Measurements from ENCODE around the gene PEX1.
A peak's percentile ranks its signal among the peaks of the same experiment; 100 is the strongest.

The PEX1 gene

GRCh38 chr7:92464515-92464914, 63.8 kb downstream of the PEX1 start:
- TF ChIP-seq CTCF (IDR thresholded peaks at IDR 0.05; ENCODE audit: low read depth, low read length) = no peak
- no peak for DNase-seq (ENCODE audit: extremely low read depth, low read depth)

- no peak for TF ChIP-seq CTCF (IDR thresholded peaks at IDR 0.05; ENCODE audit: low read depth, low read length)
- no peak for DNase-seq (ENCODE audit: extremely low read depth, low read depth)
These were observed 65.8 kb downstream of the PEX1 start for GRCh38 chr7:92462560-92462959.

GRCh38 chr7:92461027-92462003, 67.0 kb downstream of the PEX1 start:
- TF ChIP-seq CTCF (IDR thresholded peaks at IDR 0.05; ENCODE audit: low read depth, low read length) = peak; percentile 80

GRCh38 chr7:92460510-92460909, 67.8 kb downstream of the PEX1 start:
- TF ChIP-seq CTCF (IDR thresholded peaks at IDR 0.05; ENCODE audit: low read depth, low read length) = no peak
- DNase-seq (ENCODE audit: extremely low read depth, low read depth) = no peak

More at GRCh38 chr7:92461027-92462003, 67.0 kb downstream of the PEX1 start:
- DNase-seq (ENCODE audit: extremely low read depth, low read depth) = no peak

GRCh38 chr7:92460109-92460508, 68.2 kb downstream of the PEX1 start:
- TF ChIP-seq CTCF (IDR thresholded peaks at IDR 0.05; ENCODE audit: low read depth, low read length) = no peak
- DNase-seq (ENCODE audit: extremely low read depth, low read depth) = no peak

- no peak for TF ChIP-seq CTCF (IDR thresholded peaks at IDR 0.05; ENCODE audit: low read depth, low read length)
- DNase-seq (ENCODE audit: extremely low read depth, low read depth) = no peak
These were observed 72.1 kb downstream of the PEX1 start for GRCh38 chr7:92456236-92456635.

GRCh38 chr7:92451645-92452044, 76.7 kb downstream of the PEX1 start:
- no peak for TF ChIP-seq CTCF (IDR thresholded peaks at IDR 0.05; ENCODE audit: low read depth, low read length)
- DNase-seq (ENCODE audit: extremely low read depth, low read depth) = no peak

Data from AG09319 (cell line).